ENCODE measurements around the gene ARMC9.

GRCh38 chr2:231411831-231412617 is 213.6 kb downstream of the ARMC9 start:
- TF ChIP-seq EP300 (IDR thresholded peaks at IDR 0.05): no peak
- TF ChIP-seq CTCF (IDR thresholded peaks at IDR 0.05): peak; percentile 85 to 94 (median 91)
- peak; percentile 21 for TF ChIP-seq POLR2A (IDR thresholded peaks at IDR 0.05)

Data from ovary (tissue), 3 donors.